ENCODE results near the gene ZNF423. TPM values are rescaled to one million over a fixed set of nuclear protein-coding genes. Genes with fewer than 3 reads are reported as not detected.

The ZNF423 gene
- total RNA-seq, 1 donor from 2014 or later, result 10.6 TPM

DNA sequence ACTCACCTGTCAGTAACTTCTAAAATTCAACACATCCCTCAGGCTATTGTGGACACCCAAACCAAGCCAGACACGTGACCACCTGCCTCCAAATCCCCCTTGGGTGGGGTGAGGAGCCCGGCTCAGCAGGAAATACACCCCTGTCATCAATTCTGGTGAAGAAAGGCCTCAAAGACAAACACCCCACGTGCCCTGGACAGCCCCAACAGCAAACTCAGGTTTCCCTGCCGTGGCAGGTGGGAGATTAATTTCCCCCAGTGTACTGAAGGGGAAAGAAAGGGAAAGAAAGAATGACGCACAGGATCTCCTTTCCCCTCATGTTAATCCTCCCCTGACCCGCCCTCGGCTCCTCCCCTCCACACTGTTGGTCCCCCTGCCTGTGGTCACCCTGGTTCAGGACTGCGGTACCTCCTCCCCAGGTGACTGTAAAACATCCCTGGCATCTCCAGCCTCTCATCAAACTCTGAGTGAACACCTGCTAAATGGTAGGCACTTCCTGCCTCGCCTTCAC, 98.3 kb downstream of the ZNF423 start:
- no peak for DNase-seq (ENCODE audit: low read depth)
- peaks cover 41% of the 10 kb centered on the region for H3K4me1 Mint-ChIP-seq (ENCODE audit: low read depth, unreplicated experiment)
- Histone ChIP-seq H2AFZ (ENCODE audit: low read depth, low read length) (no peak overlapping the region), H3K79me2 (ENCODE audit: insufficient read depth, low read length) (no peaks in the 10 kb centered on the region), H3K9ac (ENCODE audit: low read length) (no peak overlapping the region), H4K20me1 (ENCODE audit: insufficient read depth, low read length) (no peaks in the 10 kb centered on the region), H3K4me2 (ENCODE audit: low read length) (peak overlapping the region; percentile 1), H3K4me3 (ENCODE audit: insufficient read depth, low read depth, low read length) (no peak overlapping the region), H3K4me1 (ENCODE audit: insufficient read depth, low read length) (peaks cover 33% of the 10 kb centered on the region), H3K27ac (ENCODE audit: low read depth, low read length) (no peak overlapping the region), H3K27me3 (ENCODE audit: insufficient read depth, low read length) (no peaks in the 10 kb centered on the region), H3K9me3 (ENCODE audit: insufficient read depth, low read depth, low read length) (no peaks in the 10 kb centered on the region), H3K36me3 (ENCODE audit: insufficient read depth, low read length) (no peaks in the 10 kb centered on the region)
- TF ChIP-seq EZH2 (IDR thresholded peaks at IDR 0.05; ENCODE audit: insufficient read depth, low read length), result no peak
- TF ChIP-seq, protein P1, sequence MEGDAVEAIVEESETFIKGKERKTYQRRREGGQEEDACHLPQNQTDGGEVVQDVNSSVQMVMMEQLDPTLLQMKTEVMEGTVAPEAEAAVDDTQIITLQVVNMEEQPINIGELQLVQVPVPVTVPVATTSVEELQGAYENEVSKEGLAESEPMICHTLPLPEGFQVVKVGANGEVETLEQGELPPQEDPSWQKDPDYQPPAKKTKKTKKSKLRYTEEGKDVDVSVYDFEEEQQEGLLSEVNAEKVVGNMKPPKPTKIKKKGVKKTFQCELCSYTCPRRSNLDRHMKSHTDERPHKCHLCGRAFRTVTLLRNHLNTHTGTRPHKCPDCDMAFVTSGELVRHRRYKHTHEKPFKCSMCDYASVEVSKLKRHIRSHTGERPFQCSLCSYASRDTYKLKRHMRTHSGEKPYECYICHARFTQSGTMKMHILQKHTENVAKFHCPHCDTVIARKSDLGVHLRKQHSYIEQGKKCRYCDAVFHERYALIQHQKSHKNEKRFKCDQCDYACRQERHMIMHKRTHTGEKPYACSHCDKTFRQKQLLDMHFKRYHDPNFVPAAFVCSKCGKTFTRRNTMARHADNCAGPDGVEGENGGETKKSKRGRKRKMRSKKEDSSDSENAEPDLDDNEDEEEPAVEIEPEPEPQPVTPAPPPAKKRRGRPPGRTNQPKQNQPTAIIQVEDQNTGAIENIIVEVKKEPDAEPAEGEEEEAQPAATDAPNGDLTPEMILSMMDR (IDR thresholded peaks at IDR 0.05; ENCODE audit: insufficient read depth, low read depth, low read length), result no peak
- no peak for FAIRE-seq
- H3K36me3 Mint-ChIP-seq (ENCODE audit: low read depth, unreplicated experiment), result no peaks in the 10 kb centered on the region
- peaks cover 2% of the 10 kb centered on the region for H3K9me3 Mint-ChIP-seq (ENCODE audit: unreplicated experiment)
- no peaks in the 10 kb centered on the region for H3K27me3 Mint-ChIP-seq (ENCODE audit: low read depth, unreplicated experiment)
- peak overlapping the region; percentile 35 for H3K4me3 Mint-ChIP-seq (ENCODE audit: unreplicated experiment)
- peak overlapping the region; percentile 72 for H3K27ac Mint-ChIP-seq (ENCODE audit: unreplicated experiment)

DNA sequence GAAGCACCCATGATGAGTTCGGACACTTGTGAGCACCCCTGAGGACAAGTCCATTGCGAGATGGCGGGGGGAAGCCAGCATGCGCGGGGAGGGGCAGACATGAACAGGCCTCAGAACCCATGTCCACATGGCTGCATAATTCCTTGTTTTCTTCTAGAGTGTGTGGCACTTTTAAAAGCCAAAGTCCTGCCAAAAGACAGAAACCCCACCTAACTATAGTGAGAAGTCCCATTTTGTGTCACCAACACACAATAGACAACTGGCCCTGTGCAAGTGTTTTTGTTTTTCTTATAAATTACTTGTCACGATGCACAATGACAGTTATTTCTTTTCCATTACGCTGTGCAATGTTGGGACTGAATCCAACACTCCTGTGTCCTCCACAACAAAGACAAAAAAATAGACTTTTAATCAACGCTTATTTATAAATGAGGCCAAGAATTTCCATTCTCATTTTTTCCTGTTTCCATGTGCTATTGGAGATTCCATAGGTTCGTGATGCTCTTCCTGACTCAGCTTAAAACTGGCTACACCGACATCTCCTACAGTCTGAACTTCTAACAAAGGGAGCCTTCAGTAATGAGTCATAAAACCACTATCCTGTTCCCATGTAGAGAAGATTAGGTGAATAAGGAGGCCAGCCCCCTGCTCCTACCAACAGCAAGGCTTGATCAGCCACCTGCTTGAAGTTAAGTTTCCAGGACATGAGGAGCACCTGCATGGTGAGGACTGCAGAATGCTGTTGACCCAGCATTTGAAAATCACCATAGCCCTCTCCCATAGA, 98.9 kb downstream of the ZNF423 start:
- Mint-ChIP-seq H3K27me3 (ENCODE audit: low read depth, unreplicated experiment) (no peaks in the 10 kb centered on the region), H3K9me3 (ENCODE audit: unreplicated experiment) (peaks cover 2% of the 10 kb centered on the region), H3K27ac (ENCODE audit: unreplicated experiment) (peak overlapping the region; percentile 72), H3K4me3 (ENCODE audit: unreplicated experiment) (no peak overlapping the region), H3K36me3 (ENCODE audit: low read depth, unreplicated experiment) (no peaks in the 10 kb centered on the region), H3K4me1 (ENCODE audit: low read depth, unreplicated experiment) (peaks cover 36% of the 10 kb centered on the region)
- no peak overlapping the region for H3K27ac ChIP-seq (ENCODE audit: low read depth, low read length)
- H3K9ac ChIP-seq (ENCODE audit: low read length), result no peak overlapping the region
- TF ChIP-seq, protein P1 (IDR thresholded peaks at IDR 0.05; ENCODE audit: insufficient read depth, low read depth, low read length), result no peak
- TF ChIP-seq EZH2 (IDR thresholded peaks at IDR 0.05; ENCODE audit: insufficient read depth, low read length), result no peak
- no peaks in the 10 kb centered on the region for H3K9me3 ChIP-seq (ENCODE audit: insufficient read depth, low read depth, low read length)
- no peaks in the 10 kb centered on the region for H4K20me1 ChIP-seq (ENCODE audit: insufficient read depth, low read length)
- peaks cover 33% of the 10 kb centered on the region for H3K4me1 ChIP-seq (ENCODE audit: insufficient read depth, low read length)
- peak overlapping the region; percentile 1 for H3K4me2 ChIP-seq (ENCODE audit: low read length)
- no peak overlapping the region for H3K4me3 ChIP-seq (ENCODE audit: insufficient read depth, low read depth, low read length)
- H3K79me2 ChIP-seq (ENCODE audit: insufficient read depth, low read length), result no peaks in the 10 kb centered on the region
- FAIRE-seq, result no peak
- H2AFZ ChIP-seq (ENCODE audit: low read depth, low read length), result no peak overlapping the region
- no peaks in the 10 kb centered on the region for H3K27me3 ChIP-seq (ENCODE audit: insufficient read depth, low read length)
- DNase-seq (ENCODE audit: low read depth), result peak; percentile 89
- no peaks in the 10 kb centered on the region for H3K36me3 ChIP-seq (ENCODE audit: insufficient read depth, low read length)

All from astrocyte (in vitro differentiated cells and primary cell).